H1 (cell line): ENCODE data around the gene ROR1. TPM values are rescaled to one million over a fixed set of nuclear protein-coding genes. Genes with fewer than 3 reads are reported as not detected.

Experiments
- ASH2L ChIP-seq: fragments of 200-600, 300-600 bp; sonication (generic); IDR thresholded peaks from one replicate; pipeline ENCODE4 v1.7.1; 2017; ENCODE audit warnings: low read length
- CBX8 ChIP-seq: fragments of 300-800, 300-1000 bp; sonication (generic); IDR thresholded peaks from 2 replicates; pipeline ENCODE4 v1.7.1; 2016; ENCODE audit warnings: low read depth, low read length, borderline replicate concordance
- KDM5A ChIP-seq: fragments of 200-600 bp; IDR thresholded peaks from 2 replicates; pipeline ENCODE4 v1.7.1; 2012; ENCODE audit warnings: mild to moderate bottlenecking, low read length, inconsistent platforms, mixed read lengths
- polyA plus RNA-seq, 7 experiments: library from polyadenylated mRNA; depleted of rRNA in 3 of 7; stranded (reverse) in 5 of 7; unstranded in 2 of 7; fragments of >200 nt in 5 of 7; fragments of 200-250 nt in 2 of 7; gene quantifications; 1 replicate in 5 of 7; 2 replicates in 1 of 7; 4 replicates in 1 of 7; pipeline versions ENCODE4 v1.2.1 to v1.2.3, GENCODE V29; 2011 to 2013; ENCODE audit warnings: missing spikeins in 2 of 7, mixed read lengths in 2 of 7
- total RNA-seq: library from RNA; stranded (reverse); fragmentation: NEBNext Ultra II Directional; extraction: Animal tissue kit (Norgen Biotek cat#: 25700); gene quantifications from 2 replicates; pipeline ENCODE4 v1.2.1, GENCODE V29; 2021

ROR1 gene
- total and polyA plus RNA-seq, 2 of the 8 experiments (the other 6 are each of a cell fraction or from before 2014, with no cell fraction given), result 33.6 to 73.6 TPM

- no peak for TF ChIP-seq CBX8
- TF ChIP-seq KDM5A, result no peak
- no peak for TF ChIP-seq ASH2L
Measured at GRCh38 chr1:64112281-64112680, 338.5 kb downstream of the ROR1 start (continued).
